ENCODE data around the gene FAM222B.

The FAM222B gene

DNA sequence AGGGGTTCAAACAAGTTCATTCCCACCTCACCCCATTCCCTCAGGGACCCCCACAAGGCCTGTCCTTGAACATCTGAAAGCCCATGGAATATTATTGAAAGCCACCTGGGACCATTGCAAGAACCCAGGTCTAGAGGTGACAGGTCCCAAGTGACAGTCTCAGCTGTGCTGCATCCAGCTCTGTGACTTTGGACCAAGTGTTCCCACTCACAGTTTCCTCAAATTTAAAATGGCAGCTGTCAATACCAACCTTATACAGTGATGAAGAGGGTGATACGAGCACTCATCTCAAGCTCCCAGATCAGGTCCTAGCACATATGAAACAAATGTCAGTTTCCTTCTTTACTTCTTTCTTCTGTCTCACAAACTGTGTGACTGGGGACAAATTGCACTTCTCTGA, 21.4 kb upstream of the FAM222B start:
- H3K27me3 ChIP-seq: no peaks in the 10 kb centered on the region
- H3K4me3 ChIP-seq: no peak overlapping the region
- H3K9ac ChIP-seq: no peak overlapping the region
- H3K9me3 ChIP-seq (replicated peaks in 1 of 11): no peaks in the 10 kb centered on the region
- no peak for TF ChIP-seq Cebpa-rat (IDR thresholded peaks at IDR 0.05)
- no peak overlapping the region for H3K4me2 ChIP-seq
- H3K27ac ChIP-seq: no peak overlapping the region
- no peaks in the 10 kb centered on the region for H4K20me1 ChIP-seq
- peaks cover 20 to 44% (median 28%) of the 10 kb centered on the region in 11 experiments for H3K36me3 ChIP-seq
- H3K4me1 ChIP-seq: peaks cover 0 to 25% (median 11%) of the 10 kb centered on the region in 10 experiments; a peak in 13 of 20 replicates

DNA sequence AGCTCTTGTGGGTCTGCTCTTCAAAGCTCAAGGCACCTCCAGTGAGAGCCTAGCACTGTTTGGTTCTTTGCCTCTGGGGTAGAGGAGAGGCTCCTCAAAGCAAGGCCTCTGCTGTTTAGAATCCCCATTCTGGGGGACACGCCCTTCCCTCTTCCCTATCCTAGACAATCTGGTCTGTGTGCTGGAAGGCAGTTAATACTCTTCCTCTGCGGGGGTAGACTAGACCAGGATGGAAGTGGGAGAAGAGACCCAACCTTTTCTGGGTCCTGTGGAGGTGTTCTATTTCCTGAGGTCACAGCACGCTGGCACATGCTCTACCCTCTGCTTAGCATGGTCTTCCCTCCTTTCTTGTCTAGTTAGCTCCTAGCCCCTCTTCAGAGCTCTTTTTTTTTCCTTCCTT, 20.0 kb upstream of the FAM222B start:
- no peaks in the 10 kb centered on the region for H3K27me3 ChIP-seq
- no peak for TF ChIP-seq Cebpa-rat (IDR thresholded peaks at IDR 0.05)
- H3K4me1 ChIP-seq: peaks cover 0 to 25% (median 11%) of the 10 kb centered on the region in 10 experiments; a peak in 13 of 20 replicates
- no peaks in the 10 kb centered on the region for H4K20me1 ChIP-seq
- H3K9me3 ChIP-seq (replicated peaks in 1 of 11): no peaks in the 10 kb centered on the region
- peaks cover 34 to 57% (median 42%) of the 10 kb centered on the region in 11 experiments for H3K36me3 ChIP-seq
- H3K4me3 ChIP-seq: no peak overlapping the region
- H3K9ac ChIP-seq: 0 out of 22 replicates have a peak overlapping the region, but pooled peaks of 1 of the 11 experiments have one; percentile 12
- no peak overlapping the region for H3K4me2 ChIP-seq
- H3K27ac ChIP-seq: no peak overlapping the region

DNA sequence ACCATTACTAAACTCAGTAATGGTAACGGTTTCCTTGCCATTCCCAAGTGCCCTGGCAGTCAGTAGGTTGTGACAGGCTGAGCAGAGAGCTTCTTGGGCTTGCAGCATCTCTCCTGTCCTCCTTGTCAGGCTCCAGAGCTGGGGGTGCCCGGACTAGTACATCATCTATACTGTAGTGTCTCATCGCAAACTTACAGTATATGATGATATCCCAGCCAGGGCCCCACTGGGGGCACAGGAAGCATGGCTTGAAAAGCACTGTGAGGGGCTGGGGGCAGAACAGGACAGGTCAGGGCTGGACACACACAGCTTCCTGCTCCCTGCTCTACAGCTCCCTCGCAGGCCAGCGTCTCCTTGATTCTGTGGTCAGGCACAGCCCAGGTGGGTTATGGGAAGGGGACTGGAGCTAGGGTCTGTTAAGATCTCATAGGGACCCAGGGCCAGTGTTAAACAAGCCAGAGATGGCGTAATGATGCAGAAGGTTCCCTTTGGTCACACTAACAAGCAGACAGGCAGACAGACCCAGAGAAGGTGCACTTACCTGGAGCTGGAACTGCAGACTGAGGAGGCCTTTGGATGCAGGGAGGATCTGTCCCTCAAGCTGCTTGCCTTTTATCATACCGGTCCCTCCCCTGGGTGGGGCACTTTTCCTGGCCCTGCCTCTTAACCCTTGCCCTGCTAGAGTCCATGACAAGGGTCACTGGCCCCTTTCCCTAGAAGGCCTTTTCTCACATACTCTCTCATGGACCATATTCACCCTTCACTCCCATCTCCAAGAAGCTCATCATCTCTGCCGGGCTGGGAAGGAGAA, 19.0 kb upstream of the FAM222B start:
- Histone ChIP-seq H3K4me1 (peaks cover 0 to 25% (median 11%) of the 10 kb centered on the region in 10 experiments; a peak in 13 of 20 replicates), H3K36me3 (peaks cover 44 to 67% (median 50%) of the 10 kb centered on the region in 11 experiments), H3K4me2 (no peak overlapping the region), H3K27ac (no peak overlapping the region), H3K9me3 (replicated peaks in 1 of 11) (no peaks in the 10 kb centered on the region), H3K27me3 (no peaks in the 10 kb centered on the region), H4K20me1 (no peaks in the 10 kb centered on the region), H3K4me3 (no peak overlapping the region), H3K9ac (peak overlapping the region in 2 of 11 experiments; percentile 9 to 12; a peak in 1 of 22 replicates)
- TF ChIP-seq Cebpa-rat (IDR thresholded peaks at IDR 0.05): no peak

DNA sequence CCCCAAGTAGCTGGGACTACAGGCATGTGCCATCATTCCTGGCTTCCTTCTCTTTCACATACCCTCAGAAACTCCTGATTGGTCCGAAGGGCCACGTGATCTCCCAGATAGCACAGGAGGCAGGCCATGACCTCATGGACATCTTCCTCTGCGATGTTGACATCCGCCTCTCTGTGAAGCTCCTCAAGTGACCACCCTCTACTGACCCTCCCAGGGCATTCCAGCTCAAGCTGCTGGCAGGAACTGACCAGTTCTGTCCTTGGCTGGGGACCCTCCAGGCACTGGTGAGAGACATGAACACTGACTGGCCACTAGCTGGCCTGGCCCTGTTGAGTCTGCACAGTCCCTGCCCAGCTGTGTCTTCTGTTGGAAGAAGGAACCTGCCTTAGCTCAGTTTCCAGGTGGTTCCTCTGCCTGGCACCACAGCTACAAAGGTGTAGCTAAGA, 17.8 kb upstream of the FAM222B start:
- TF ChIP-seq Cebpa-rat (IDR thresholded peaks at IDR 0.05): no peak
- Histone ChIP-seq H3K4me1 (peaks cover 8 to 26% (median 10%) of the 10 kb centered on the region in 10 experiments), H3K9ac (0 out of 22 replicates have a peak overlapping the region, but pooled peaks of 2 of the 11 experiments have one; percentile 15 to 19), H4K20me1 (no peaks in the 10 kb centered on the region), H3K4me3 (no peak overlapping the region), H3K27ac (no peak overlapping the region), H3K9me3 (replicated peaks in 1 of 11) (no peaks in the 10 kb centered on the region), H3K36me3 (peaks cover 50 to 74% (median 56%) of the 10 kb centered on the region in 11 experiments), H3K4me2 (no peak overlapping the region), H3K27me3 (no peaks in the 10 kb centered on the region)

DNA sequence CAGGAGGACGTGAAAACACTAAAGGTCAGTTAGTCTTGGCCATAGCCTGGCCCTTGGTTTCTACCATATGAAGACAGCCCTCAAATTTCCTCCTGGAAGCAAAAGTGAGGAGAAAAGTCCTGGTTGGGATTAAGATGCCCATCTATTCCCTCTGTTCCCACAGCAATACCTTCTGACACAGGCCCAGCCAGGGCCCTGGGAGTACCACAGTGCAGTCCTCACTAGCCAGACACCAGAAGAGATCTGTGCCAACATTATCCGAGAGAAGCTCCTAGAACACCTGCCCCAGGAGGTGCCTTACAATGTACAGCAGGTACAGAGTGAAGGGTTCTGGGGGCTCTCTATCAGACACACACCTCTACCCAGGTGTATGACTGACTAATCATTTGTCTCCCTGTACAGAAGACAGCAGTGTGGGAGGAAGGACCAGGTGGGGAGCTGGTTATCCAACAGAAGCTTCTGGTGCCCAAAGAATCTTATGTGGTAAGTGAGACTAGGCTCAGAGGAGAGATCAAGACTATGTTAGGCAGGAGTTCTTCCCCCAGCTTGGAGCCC, 16.3 kb upstream of the FAM222B start:
- Histone ChIP-seq H3K27me3 (no peaks in the 10 kb centered on the region), H3K9ac (no peak overlapping the region), H3K27ac (no peak overlapping the region), H3K4me1 (peaks cover 15 to 28% (median 16%) of the 10 kb centered on the region in 10 experiments), H3K36me3 (peaks cover 50 to 72% (median 56%) of the 10 kb centered on the region in 11 experiments), H4K20me1 (no peaks in the 10 kb centered on the region), H3K9me3 (replicated peaks in 1 of 11) (no peaks in the 10 kb centered on the region), H3K4me2 (no peak overlapping the region), H3K4me3 (no peak overlapping the region)
- TF ChIP-seq Cebpa-rat (IDR thresholded peaks at IDR 0.05): no peak

DNA sequence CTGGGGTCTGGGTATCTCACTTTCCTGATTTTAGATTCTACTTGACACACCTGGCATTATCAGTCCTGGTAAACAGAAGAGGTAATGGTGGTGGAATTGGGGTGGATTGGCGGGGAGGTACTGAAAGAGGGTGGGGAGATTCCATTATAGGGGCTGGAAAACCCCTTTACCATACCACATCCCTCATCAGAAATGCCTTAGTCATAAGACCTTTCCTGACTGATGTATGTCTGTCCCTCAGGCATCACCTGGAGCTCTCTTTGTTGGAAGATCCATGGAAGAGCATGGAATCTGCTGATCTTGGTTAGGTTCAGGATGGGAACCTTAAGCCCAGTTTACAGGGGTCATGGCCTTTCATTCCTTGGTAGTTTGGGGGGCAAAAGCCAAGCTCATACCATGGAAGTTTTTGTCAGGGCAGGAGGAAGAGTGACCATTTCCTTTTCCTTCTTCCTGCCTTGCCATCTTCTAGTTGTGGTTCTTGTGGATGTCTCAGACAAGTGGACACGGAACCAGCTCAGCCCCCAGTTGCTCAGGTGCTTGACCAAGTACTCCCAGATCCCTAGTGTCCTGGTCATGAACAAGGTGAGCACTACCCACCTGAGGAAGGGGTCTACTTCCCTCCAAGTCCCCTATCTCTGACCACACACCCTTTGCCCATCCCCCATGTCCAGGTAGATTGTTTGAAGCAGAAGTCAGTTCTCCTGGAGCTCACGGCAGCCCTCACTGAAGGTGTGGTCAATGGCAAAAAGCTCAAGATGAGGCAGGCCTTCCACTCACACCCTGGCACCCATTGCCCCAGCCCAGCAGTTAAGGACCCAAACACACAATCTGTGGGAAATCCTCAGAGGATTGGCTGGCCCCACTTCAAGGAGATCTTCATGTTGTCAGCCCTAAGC, 15.6 kb upstream of the FAM222B start:
- Histone ChIP-seq H3K4me1 (peaks cover 16 to 28% (median 20%) of the 10 kb centered on the region in 10 experiments), H4K20me1 (no peaks in the 10 kb centered on the region), H3K9me3 (replicated peaks in 1 of 11) (no peaks in the 10 kb centered on the region), H3K36me3 (peaks cover 50 to 65% (median 56%) of the 10 kb centered on the region in 11 experiments), H3K27ac (no peak overlapping the region), H3K4me3 (no peak overlapping the region), H3K27me3 (no peaks in the 10 kb centered on the region), H3K4me2 (no peak overlapping the region), H3K9ac (no peak overlapping the region)
- TF ChIP-seq Cebpa-rat (IDR thresholded peaks at IDR 0.05): no peak

DNA sequence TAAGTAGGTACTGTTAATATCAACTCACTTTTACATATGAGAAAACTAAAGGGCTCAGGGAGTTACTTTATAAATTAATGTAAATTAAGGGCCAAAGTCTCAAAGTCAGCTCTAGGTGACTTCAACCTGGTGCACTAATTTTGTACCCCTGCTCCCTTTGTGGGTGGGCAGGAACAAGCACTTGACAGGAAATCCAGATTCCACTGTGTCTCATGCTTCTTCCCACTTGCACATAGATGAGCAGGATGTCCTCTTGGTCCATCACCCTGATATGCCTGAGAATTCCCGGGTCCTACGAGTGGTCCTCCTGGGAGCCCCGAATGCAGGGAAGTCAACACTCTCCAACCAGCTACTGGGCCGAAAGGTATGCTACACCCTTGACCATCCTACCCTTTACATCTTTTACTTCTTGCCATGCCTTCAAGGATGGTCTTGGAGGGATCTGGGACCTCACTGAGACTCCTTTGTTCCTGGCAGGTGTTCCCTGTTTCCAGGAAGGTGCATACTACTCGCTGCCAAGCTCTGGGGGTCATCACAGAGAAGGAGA, 13.5 kb upstream of the FAM222B start:
- peak overlapping the region; percentile 82 to 96 (median 90); a peak in 21 of 22 replicates for H3K4me2 ChIP-seq

DNA sequence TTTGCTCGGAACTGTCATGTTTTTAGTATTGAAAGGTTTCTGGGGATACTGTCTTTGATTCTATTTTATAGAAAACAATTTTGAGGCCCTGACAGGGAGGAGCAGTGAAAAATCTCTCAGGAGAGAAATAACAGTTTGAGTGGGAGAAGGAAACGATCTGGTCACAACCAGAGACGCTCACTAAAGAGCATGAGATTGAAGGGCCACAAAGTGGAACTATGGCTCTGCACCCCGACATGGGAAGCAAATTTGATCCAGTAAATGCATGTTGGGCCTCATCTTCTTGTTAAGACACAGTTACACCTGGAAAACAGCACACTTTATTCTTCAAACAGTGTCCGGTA, 12.7 kb upstream of the FAM222B start:
- peak overlapping the region; percentile 66 to 88 (median 80) for H3K27ac ChIP-seq
- peaks cover 41 to 44% (median 43%) of the 10 kb centered on the region in 11 experiments for H3K36me3 ChIP-seq
- peak overlapping the region; percentile 73 to 91 (median 81) for H3K4me3 ChIP-seq
- no peaks in the 10 kb centered on the region for H4K20me1 ChIP-seq
- H3K4me1 ChIP-seq: peaks cover 16 to 21% (median 18%) of the 10 kb centered on the region in 10 experiments
- H3K4me2 ChIP-seq: peak overlapping the region; percentile 82 to 96 (median 90)
- peak overlapping the region; percentile 84 to 91 (median 88) for H3K9ac ChIP-seq
- no peak for TF ChIP-seq Cebpa-rat (IDR thresholded peaks at IDR 0.05)
- H3K9me3 ChIP-seq (replicated peaks in 1 of 11): no peaks in the 10 kb centered on the region
- H3K27me3 ChIP-seq: no peaks in the 10 kb centered on the region

More for the DNA sequence above, 13.5 kb upstream of the FAM222B start:
- H3K4me3 ChIP-seq: peak overlapping the region; percentile 73 to 91 (median 81); a peak in 11 of 20 replicates
- H3K27ac ChIP-seq: no peak overlapping the region
- no peaks in the 10 kb centered on the region for H4K20me1 ChIP-seq
- peak overlapping the region in 9 of 11 experiments; percentile 7 to 91 (median 88); a peak in 11 of 22 replicates for H3K9ac ChIP-seq
- no peak for TF ChIP-seq Cebpa-rat (IDR thresholded peaks at IDR 0.05)
- no peaks in the 10 kb centered on the region for H3K9me3 ChIP-seq (replicated peaks in 1 of 11)
- H3K36me3 ChIP-seq: peaks cover 47 to 51% (median 50%) of the 10 kb centered on the region in 11 experiments
- no peaks in the 10 kb centered on the region for H3K27me3 ChIP-seq
- H3K4me1 ChIP-seq: peaks cover 16 to 21% (median 18%) of the 10 kb centered on the region in 10 experiments

Measured in BLaER1 treated with 17β-estradiol and CSF1 and Interleukin-3, amounts not matched to agents 10 nM and 100 nM (cell line).